ENCODE measurements around the gene FAM199X. TPM values are rescaled to one million over a fixed set of nuclear protein-coding genes. Genes with fewer than 3 reads are reported as not detected.
"Not testable (repeated sequence)": the region's sequence is repeated elsewhere in the genome, so short reads cannot be mapped to it uniquely, and the experiment has no call there.

The FAM199X gene
- total RNA-seq, 1 donor from 2014 or later, result 15.0 TPM

DNA sequence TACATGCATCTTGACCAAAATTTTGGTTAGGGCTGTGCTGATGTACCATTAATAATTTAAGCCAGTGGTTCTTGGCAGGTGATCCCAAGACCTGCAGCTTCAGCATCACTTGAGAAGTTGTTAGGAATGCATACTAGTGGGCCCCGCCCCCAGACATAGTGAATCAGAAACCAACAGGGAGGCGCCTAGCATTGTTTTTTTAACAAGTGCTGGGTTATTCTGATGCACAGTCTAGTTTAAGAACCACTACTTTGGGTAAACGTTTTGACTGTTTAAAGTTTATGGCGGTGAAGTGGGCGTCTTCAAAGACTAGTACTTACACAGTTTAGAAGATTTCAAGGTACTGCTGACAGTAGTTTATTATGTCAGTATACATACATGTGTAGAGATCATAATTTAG, 23.6 kb downstream of the FAM199X start:
- TF ChIP-seq POLR2AphosphoS5 (IDR thresholded peaks at IDR 0.05; ENCODE audit: insufficient read depth in 1 of 2, low read depth in 1 of 2), result no peak
- no peak overlapping the region for H3K27ac ChIP-seq
- no peak overlapping the region for H3K4me3 ChIP-seq
- H3K36me3 ChIP-seq, result peaks cover 0 to 3% of the 10 kb centered on the region in 2 donors
- no peaks in the 10 kb centered on the region for H3K4me1 ChIP-seq
- H3K27me3 ChIP-seq, result no peaks in the 10 kb centered on the region
- intact Hi-C loops (cut with DNase I), result no loop called here
- no peak for DNase-seq (ENCODE audit: extremely low spot score in 2 of 2)
- no peaks in the 10 kb centered on the region for H3K9me3 ChIP-seq

DNA sequence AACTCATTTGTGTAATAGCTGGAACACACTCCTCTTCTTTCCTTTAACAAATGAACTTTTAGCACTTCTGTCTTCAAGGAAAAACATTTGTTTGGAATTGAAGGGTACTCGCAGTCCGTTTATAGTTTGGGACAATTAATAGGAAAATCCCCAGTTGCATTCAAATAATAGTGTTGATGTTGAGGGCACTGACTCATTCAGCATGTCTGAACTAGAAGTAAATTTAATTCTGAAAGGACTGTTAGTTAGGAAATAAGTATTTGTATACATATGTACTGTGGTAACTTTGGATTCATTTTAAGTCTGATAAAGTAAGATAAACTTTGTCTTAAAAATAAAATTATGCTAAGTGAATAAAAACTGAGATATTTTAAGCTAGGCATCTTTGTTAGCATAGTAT, 27.2 kb downstream of the FAM199X start:
- Histone ChIP-seq H3K4me3 (no peak overlapping the region), H3K4me1 (no peaks in the 10 kb centered on the region), H3K9me3 (no peaks in the 10 kb centered on the region), H3K27ac (no peak overlapping the region), H3K36me3 (peaks cover 0 to 3% of the 10 kb centered on the region in 2 donors), H3K27me3 (no peaks in the 10 kb centered on the region)
- DNase-seq (ENCODE audit: extremely low spot score in 2 of 2), result no peak
- TF ChIP-seq POLR2A (IDR thresholded peaks at IDR 0.05), result no peak
- TF ChIP-seq, protein P1, sequence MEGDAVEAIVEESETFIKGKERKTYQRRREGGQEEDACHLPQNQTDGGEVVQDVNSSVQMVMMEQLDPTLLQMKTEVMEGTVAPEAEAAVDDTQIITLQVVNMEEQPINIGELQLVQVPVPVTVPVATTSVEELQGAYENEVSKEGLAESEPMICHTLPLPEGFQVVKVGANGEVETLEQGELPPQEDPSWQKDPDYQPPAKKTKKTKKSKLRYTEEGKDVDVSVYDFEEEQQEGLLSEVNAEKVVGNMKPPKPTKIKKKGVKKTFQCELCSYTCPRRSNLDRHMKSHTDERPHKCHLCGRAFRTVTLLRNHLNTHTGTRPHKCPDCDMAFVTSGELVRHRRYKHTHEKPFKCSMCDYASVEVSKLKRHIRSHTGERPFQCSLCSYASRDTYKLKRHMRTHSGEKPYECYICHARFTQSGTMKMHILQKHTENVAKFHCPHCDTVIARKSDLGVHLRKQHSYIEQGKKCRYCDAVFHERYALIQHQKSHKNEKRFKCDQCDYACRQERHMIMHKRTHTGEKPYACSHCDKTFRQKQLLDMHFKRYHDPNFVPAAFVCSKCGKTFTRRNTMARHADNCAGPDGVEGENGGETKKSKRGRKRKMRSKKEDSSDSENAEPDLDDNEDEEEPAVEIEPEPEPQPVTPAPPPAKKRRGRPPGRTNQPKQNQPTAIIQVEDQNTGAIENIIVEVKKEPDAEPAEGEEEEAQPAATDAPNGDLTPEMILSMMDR (IDR thresholded peaks at IDR 0.05), result no peak
- TF ChIP-seq POLR2AphosphoS5 (IDR thresholded peaks at IDR 0.05; ENCODE audit: insufficient read depth in 1 of 2, low read depth in 1 of 2), result no peak
- intact Hi-C loops (cut with DNase I), result no loop called here

DNA sequence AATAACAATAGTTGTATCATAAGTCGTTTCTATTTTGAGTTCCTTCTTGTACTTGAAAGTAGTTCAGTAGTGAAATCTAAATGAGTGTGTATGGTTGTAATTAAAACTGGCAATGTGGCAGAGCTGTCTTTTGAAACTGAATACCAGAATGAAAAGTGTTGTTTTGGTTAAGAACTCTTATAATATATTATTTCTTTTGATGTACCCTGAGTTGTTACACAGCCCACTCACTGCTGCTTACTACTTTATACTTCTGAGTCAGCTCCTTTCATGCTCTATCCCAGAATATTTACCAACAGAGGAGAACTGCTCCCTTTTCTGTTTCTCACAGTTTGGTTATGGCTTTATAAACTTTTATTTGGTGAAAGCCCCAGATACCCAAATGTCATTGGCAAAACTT, 28.8 kb downstream of the FAM199X start:
- no peak for DNase-seq (ENCODE audit: extremely low spot score in 2 of 2)
- H3K4me3 ChIP-seq, result no peak overlapping the region
- H3K27me3 ChIP-seq, result no peaks in the 10 kb centered on the region
- no peak overlapping the region for H3K27ac ChIP-seq
- H3K9me3 ChIP-seq, result no peaks in the 10 kb centered on the region
- intact Hi-C loops (cut with DNase I), result no loop called here
- no peaks in the 10 kb centered on the region for H3K4me1 ChIP-seq
- H3K36me3 ChIP-seq, result no peaks in the 10 kb centered on the region
- TF ChIP-seq POLR2A (IDR thresholded peaks at IDR 0.05), result no peak

DNA sequence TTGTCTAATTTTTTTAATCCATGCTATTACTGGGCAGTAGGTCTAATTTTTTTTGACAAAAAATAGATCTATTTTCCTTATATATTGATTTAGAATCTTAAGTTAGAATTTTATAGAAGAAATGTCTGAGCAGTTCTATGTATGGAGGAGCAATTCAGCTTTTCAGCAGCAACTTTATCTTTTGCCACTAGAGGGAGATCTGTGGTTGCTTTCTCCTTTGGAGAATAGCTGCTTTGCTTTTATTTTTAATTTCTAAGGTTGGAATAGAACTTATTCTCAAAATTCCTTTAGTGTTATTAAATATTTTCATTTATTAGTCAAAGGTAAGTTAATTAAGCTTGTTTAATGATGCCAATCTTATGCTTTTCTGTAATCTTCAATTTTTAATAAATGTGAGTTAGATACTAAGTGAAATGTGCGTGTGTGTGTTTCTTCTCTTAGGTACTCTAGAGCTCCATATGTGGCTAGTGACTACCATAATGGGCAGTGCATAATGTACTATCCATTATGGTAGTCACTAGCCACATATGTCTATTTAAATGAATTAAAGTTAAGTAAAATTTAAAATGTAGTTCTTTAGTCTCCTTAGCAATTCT, 29.3 kb downstream of the FAM199X start:
- H3K27me3 ChIP-seq, result no peaks in the 10 kb centered on the region

DNA sequence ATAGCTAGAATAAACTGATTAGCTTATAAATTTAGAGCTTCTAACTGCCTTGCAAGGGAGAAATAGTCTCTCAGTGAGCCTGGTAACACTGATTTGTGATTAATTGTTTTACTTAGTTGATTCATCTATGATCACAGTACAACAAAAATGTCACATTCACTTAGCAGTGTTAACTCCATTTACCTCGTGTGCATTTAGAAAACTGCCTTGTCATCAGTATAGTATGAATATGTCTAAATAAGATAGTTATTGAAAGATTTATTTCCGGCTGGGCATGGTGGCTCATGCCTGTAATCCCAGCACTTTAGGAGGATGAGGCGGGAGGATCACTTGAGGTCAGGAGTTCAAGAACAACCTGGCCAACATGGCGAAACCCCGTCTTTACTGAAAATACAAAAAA, 39.3 kb downstream of the FAM199X start:
- TF ChIP-seq, protein P1 (IDR thresholded peaks at IDR 0.05), result no peak
- TF ChIP-seq POLR2A (IDR thresholded peaks at IDR 0.05) (no peak), POLR2AphosphoS5 (IDR thresholded peaks at IDR 0.05; ENCODE audit: insufficient read depth in 1 of 2, low read depth in 1 of 2) (no peak)
- H3K4me3 ChIP-seq, result no peak overlapping the region
- H3K27me3 ChIP-seq, result no peaks in the 10 kb centered on the region
- no peaks in the 10 kb centered on the region for H3K36me3 ChIP-seq
- no peak overlapping the region for H3K27ac ChIP-seq
- no peak for DNase-seq (ENCODE audit: extremely low spot score in 2 of 2)
- no peaks in the 10 kb centered on the region for H3K9me3 ChIP-seq
- intact Hi-C loops (cut with DNase I), result no loop called here
- no peaks in the 10 kb centered on the region for H3K4me1 ChIP-seq

More for the DNA sequence above, 29.3 kb downstream of the FAM199X start:
- Histone ChIP-seq H3K4me3 (no peak overlapping the region), H3K36me3 (no peaks in the 10 kb centered on the region), H3K27ac (no peak overlapping the region), H3K4me1 (no peaks in the 10 kb centered on the region), H3K9me3 (no peaks in the 10 kb centered on the region)
- TF ChIP-seq, protein P1 (IDR thresholded peaks at IDR 0.05), result peak; percentile 14 to 57 (median 45)
- no peak for TF ChIP-seq POLR2A (IDR thresholded peaks at IDR 0.05)
- TF ChIP-seq POLR2AphosphoS5 (IDR thresholded peaks at IDR 0.05; ENCODE audit: insufficient read depth in 1 of 2, low read depth in 1 of 2), result no peak
- intact Hi-C loops (cut with DNase I), result no loop called here
- no peak for DNase-seq (ENCODE audit: extremely low spot score in 2 of 2)

DNA sequence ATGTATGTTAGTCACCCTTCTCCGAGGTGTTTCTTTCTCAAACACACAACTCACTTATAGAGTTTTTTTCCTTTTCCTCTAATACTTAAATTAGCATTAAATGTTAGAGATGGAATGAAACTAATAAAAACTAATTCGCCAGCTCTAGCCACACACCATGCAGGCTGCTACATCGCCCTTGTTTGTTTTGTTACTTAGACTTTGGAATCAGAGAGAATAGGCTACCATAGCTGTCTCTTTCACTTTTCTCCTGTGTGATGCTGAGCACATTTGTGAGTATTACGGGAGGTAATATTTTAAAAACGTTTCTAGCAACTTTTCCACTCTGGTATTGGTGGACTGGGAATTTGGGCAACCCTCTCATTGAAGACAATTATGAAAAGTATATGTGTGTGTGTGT, 44.9 kb downstream of the FAM199X start:
- H3K9me3 ChIP-seq, result no peaks in the 10 kb centered on the region
- H3K4me1 ChIP-seq, result no peaks in the 10 kb centered on the region
- no peak for DNase-seq (ENCODE audit: extremely low spot score in 2 of 2)
- H3K4me3 ChIP-seq, result no peak overlapping the region
- TF ChIP-seq POLR2AphosphoS5 (IDR thresholded peaks at IDR 0.05; ENCODE audit: insufficient read depth in 1 of 2, low read depth in 1 of 2) (no peak), POLR2A (IDR thresholded peaks at IDR 0.05) (no peak)
- TF ChIP-seq, protein P1 (IDR thresholded peaks at IDR 0.05), result no peak
- intact Hi-C loops (cut with DNase I), result no loop called here
- H3K36me3 ChIP-seq, result no peaks in the 10 kb centered on the region
- no peaks in the 10 kb centered on the region for H3K27me3 ChIP-seq
- no peak overlapping the region for H3K27ac ChIP-seq

DNA sequence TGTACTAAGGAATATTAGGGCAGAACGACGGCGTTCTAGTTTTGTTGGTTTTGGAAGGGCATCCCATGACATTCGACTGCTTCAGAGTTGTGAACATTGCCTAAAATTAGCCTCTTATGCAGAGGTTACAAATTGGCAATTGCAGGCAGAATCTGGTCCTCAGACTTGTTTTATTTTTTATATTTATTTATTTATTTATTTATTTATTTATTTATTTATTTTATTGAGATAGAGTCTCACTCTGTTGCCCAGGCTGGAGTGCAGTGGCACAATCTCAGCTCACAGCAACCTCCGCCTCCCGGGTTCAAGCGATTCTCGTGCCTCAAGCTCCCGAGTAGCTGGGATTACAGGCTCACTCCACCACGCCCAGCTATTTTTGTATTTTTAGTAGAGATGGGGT, 63.8 kb downstream of the FAM199X start:
- H3K27ac ChIP-seq; H3K27me3 ChIP-seq; H3K36me3 ChIP-seq; intact Hi-C loops (cut with DNase I); H3K4me3 ChIP-seq; H3K9me3 ChIP-seq; DNase-seq (ENCODE audit: extremely low spot score in 2 of 2); H3K4me1 ChIP-seq: not testable (repeated sequence)
